IPS-NIHi11 (cell line): Measurements from ENCODE around the gene IPMK.

Source experiments
- DNase-seq: peaks from one replicate; pipeline ENCODE4 v3.0.0; 2012; ENCODE audit warnings: mixed read lengths, low spot score

Gene IPMK

DNA sequence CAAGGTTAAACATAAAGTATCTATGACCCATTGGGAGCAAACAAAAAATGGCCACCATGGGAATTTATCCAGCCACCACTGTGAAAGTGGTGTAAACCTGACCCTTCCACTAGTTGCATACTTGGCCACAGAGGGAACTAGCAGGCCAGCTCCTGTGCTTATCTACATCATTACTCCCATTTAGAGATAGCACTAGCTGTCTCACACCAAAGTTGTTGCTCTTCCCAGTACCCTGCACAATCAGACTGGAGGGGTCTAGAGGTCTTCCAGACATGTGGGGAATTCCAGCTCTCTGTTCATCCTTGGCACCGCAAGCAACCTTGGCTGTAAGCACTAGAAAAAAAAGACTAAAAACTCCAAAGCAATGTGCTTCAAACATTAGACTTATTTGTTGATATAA lies 113.9 kb downstream of the IPMK start:
- DNase-seq, result no peak

DNA sequence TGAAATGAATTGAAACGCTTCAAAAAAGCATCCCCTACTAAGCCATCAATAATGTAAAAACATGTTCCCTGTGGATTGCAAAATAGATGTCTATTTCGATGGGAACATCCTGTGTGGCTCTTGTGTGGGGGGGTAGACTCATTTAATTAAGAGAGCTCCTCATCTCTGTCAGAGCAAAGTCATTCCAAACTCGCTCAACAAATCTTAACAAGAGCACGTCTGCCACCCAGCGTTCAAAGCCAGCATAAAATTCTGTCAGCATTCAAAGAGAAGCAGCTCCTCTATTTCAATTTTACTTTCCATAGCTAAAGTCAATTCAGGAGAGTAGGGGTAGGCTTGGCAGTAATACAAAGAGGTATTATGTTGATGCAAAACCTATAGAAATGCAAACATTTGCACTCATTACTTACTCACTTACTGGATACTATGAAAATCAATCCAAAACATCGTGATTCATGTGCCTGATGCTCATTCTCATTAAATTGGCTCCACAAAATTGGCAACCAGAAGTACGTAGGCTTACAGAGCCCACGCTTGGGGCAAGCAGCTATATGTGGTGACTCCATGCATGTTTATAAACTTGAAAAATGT lies 114.9 kb downstream of the IPMK start:
- peak; percentile 33 for DNase-seq

DNA sequence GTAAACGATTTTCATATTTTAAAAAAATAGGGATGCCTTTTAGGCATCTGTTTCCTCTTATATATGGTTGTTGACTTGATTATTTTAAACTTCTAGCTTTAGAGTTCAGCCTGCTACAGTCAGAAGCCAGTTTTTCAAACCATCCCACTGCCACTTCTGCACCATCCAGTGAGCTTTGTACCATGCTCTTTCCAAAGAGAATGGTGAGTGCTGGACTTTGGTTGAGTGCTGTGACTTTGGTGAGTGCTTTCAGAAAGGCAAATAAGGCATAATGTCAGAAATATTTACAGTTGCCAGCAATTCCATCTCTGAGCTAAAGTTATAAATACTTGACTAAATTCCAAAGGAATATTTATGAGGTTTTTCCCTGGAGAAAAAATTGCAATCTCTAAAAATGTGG lies 117.4 kb downstream of the IPMK start:
- DNase-seq, result no peak

DNA sequence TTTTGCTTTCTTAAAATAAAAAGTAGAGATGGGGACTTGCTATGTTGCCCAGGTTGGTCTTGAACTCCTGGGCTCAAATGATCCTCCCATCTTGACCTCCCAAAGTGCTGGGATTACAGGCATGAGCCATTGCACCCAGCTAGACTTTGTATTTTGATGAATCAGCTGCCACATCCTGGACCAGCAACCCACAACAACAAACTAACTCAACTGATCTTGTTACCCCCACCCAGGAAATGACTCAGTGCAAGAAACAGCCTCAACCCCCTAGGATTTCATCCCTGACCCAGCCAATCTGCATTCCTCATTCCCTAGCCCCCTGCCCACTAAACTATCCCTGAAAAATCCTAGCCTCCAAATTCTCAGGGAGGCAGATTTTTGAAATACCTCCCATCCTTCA lies 123.8 kb downstream of the IPMK start:
- DNase-seq, result no peak
